Erythroblast (primary cell): ENCODE results near the gene WFDC9.
"Not testable (repeated sequence)": the region's sequence is repeated elsewhere in the genome, so short reads cannot be mapped to it uniquely, and the experiment has no call there.

Experiments used
- DNase-seq, 2 experiments: peaks; one replicate each; lab custom pipeline; 2025; lab: John Stamatoyannopoulos, UW
- GATA1 ChIP-seq: IDR thresholded peaks from 2 replicates; pipeline ENCODE4 v1.6.1; 2011; ENCODE audit warnings: low read depth, mild to moderate bottlenecking, control low read depth, low read length, moderate library complexity
- POLR2A ChIP-seq: IDR thresholded peaks from 2 replicates; pipeline ENCODE4 v1.6.1; 2011; ENCODE audit warnings: mild to moderate bottlenecking, low read length

Gene WFDC9

DNA sequence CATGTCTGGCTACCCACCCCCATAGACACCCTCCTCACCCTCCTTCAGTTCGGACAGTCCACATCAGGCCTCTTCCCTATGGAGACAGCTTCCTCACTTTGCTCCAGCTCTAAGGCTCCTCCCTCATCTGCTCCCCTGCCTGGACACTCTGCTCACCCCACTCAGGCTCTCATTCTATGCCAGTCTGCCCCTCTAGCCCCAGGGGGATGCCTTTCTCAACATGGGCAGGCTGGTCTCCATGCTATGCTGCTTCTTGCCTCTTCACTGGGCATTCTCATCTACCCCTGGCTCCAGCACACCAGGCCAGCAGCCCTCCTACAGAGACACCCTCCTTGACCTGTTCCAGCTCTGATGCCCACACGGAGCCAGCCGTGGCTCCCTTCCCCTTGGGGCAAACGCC is 51.9 kb downstream of the WFDC9 start, which contains the start of gene WFDC8:
TSS of gene WFDC8 (minus strand) at position 101 of the 400 bp plus-strand sequence. CDS start at position 64, 37 bp downstream.
- no peak for DNase-seq
- TF ChIP-seq GATA1 (no peak), POLR2A (no peak)

DNA sequence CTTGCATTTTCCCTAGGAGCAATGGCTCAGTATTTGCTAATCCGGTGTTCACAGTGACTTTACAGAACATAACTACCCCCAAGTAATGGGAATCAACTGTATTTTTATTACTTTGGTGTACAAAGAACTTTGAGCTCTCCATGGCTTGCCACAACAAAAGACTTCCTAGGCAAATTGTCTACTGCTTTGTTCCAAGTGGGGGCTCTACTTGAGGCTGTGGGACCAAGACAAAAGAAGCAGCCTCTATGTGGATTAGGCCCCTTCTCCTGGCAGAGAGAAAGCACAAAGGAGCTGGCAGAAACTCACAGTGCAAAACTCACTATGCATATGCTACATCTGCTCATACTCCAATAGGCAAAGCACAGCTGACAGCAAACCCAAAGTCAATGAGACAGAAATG is 52.9 kb downstream of the WFDC9 start:
- TF ChIP-seq POLR2A (no peak), GATA1 (no peak)
- no peak for DNase-seq

DNA sequence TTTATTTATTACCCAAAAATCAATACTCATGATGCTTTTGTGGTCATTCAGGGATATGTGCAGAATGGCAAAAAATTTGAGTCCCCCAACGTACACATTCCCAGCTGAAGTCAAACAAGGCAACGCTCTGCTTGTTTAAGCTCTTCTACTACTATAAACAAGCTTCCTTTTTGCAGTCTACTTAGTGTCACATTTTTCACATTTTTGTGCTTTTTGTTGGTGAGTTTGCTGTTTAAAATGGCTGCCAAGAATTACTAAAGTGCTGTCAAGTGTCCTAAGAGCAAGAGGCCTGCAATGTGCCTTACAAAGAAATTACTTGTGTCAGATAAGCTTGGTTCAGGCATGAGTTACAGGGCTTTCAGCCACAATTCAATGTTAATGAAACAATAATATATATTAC is 54.1 kb downstream of the WFDC9 start:
- DNase-seq, result no peak
- TF ChIP-seq POLR2A, result no peak
- no peak for TF ChIP-seq GATA1

DNA sequence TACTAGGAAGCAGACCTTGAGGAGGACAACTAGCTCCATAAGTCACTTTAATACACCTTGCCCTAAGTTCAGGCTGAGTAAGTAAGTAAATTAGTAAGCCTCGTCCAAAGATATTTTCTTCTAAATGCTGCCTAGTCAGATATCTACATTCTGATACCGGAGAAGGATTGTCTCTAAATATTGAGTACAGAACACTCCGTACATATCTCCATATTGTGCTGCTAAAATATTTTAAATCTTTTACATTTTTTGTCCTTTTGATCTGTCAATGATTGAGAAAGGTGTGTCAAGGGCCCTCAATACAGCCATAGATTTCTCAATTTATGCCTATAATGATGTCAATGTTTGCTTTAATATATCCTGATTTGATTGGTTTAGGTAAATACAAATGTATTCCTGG is 55.2 kb downstream of the WFDC9 start:
- DNase-seq, result no peak
- TF ChIP-seq GATA1, result no peak
- TF ChIP-seq POLR2A, result no peak

DNA sequence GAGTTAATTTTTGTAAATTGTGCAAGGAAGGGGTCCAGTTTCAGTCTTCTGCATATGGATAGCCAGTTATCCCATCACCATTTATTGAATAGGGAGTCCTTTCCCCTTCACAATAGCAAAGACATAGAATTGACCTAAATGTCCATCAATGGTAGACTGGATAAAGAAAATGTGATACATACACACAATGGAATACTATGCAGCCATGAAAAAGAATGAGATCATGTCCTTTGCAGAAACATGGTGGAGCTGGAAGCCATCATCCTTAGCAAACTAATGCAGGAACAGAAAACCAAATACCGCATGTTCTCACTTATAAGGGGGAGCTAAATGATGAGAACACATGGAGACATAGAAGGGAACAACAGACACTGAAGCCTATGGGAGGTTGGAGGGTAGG is 61.4 kb downstream of the WFDC9 start:
- DNase-seq, result not testable (repeated sequence)

DNA sequence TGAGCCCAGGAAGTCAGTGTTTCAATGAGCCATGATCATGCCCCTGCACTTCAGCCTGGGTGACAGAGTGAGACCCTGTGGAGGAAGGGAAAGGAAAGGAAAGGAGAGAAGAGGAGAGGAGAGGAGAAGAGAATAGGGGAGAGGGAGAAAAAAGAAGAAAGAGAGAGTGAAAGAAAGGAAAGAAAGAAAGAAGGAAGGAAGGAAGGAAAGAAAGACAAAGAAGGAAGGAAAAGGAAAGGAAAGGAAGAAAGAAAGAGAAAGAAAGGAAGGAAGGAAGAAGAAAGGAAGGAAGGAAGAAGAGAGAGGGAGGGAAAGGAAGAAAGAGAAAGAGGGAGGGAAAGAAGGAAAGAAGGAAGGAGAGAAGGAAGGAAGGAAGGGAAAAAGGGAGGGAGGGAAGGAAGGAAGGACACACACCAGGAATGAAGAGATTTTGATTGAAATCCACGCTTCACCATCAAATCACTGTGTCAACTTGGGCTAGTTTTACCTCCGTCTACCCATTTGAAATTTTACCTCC is 66.3 kb downstream of the WFDC9 start:
- TF ChIP-seq GATA1, result no peak
- no peak for TF ChIP-seq POLR2A
- no peak for DNase-seq
